Medulla oblongata (tissue), 1 donor: ENCODE data around the gene DOCK1.
"Not testable (repeated sequence)": the region's sequence is repeated elsewhere in the genome, so short reads cannot be mapped to it uniquely, and the experiment has no call there.

ENCODE experiments used
- DNase-seq: peaks from one replicate; pipeline ENCODE4 v3.0.0-alpha.2; 2015; ENCODE audit errors: extremely low spot score

DOCK1 gene

DNA sequence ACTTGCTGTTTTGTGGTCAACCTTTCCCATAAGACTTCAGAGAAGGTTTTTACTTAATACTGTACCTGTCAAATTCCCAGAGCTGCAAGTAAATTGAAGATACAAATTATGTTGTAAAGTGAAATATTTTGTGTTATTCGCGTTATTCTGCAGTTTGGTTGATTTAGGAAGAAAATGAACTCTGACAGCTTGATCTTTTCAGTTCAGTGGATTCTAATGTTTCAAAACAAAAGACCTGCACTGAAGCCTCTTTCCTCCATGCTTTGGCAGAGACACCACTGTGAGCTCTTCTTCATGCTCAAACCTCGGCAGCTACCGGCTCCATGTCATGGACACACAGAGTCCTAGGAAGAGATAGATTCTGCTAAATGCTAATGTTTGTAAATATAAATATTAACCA is 366.8 kb downstream of the DOCK1 start:
- DNase-seq, result no peak

GRCh38 chr10:127275272-127275671 is 370.0 kb downstream of the DOCK1 start:
- DNase-seq, result no peak

DNA sequence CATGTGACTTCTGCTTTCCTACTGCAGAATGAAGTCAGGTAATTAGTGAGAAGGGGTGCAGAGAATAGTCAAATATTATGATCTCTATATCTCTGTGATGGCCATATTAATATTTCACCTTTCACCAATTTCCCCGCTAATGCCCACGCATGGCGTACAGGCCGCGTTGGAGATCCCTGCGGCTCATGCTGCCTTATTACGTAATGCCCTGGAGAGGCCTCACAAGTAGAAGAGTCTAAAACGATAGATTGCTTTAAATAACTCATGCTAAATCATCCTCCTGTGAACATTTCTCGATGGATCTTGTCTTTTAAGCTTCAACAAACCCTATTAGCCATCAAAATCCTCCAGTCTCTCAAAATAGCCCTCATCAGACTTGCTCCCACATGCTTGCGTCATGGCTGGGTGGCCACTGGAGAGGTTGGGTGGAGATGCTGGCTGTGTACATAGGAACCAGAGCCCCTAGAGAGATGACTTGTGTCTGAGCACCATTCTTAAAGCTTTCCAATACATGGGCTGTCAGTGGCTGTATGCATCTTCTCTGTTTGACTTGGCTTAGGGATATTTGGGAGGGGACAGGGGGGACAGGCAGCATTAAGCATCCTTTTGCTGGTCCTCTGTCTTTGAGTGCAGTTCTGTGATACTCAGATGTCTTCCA is 370.7 kb downstream of the DOCK1 start:
- no peak for DNase-seq

- no peak for DNase-seq
Observed at GRCh38 chr10:127276794-127277462, 371.7 kb downstream of the DOCK1 start.

DNA sequence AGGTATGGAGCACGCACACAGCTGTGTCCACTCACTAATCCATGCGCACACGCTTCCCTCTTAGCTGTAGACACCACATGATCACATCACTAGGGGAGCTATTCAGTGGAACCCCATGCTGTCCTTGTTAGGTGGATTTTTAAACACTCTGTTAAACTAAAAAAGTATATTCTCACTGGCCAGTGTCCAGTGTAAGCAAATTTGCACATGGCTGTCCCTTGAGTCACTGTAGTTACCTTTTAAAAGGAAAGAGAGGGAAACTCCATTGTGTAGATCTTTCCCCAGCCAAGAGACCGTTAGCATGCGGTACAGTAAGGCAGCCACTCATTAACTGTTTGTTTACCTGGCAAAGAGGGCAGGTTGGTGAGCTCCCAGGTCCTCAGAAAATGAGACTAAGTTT is 372.8 kb downstream of the DOCK1 start:
- no peak for DNase-seq

- no peak for DNase-seq
Observed at GRCh38 chr10:127279334-127279774, 374.1 kb downstream of the DOCK1 start.

GRCh38 chr10:127280446-127280845 is 375.2 kb downstream of the DOCK1 start:
- DNase-seq, result no peak

DNA sequence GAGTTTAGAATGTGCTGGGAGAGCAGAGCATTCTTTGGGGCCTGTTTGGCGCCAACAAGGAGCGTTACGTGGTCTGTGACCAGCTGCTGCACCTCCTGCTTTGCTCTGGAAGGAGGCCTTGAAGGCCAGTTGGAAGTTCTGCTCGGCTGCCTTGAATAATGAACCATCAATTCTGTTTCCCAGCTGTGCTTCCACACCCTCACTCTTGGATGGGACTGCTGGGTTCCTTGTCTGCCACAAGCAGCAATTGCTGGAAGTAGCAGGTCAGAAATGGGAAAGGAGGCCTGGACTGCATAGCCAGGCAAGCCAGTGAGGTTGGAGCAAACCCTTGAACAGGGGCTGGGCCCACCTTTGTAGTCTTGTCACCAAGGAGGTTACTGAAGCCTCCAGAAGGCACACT is 377.8 kb downstream of the DOCK1 start:
- no peak for DNase-seq

DNA sequence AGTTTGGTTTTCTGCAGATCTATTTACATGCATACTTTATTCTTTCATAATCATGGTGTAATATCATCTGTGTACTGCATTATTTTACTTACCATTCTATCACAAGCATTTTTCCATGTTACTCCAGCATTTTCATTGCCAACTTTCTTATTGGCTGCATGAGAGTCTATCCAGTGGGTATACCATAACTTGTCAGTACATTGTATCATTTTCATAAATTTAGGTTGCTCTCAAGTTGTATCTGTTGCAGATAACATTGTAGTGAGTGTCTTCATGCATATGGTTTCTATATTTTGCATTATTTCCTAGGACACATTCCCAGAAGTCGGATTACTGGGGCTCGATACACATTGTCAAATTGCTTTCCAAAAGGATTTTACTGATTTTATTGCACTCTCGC is 378.3 kb downstream of the DOCK1 start:
- DNase-seq, result no peak

DNA sequence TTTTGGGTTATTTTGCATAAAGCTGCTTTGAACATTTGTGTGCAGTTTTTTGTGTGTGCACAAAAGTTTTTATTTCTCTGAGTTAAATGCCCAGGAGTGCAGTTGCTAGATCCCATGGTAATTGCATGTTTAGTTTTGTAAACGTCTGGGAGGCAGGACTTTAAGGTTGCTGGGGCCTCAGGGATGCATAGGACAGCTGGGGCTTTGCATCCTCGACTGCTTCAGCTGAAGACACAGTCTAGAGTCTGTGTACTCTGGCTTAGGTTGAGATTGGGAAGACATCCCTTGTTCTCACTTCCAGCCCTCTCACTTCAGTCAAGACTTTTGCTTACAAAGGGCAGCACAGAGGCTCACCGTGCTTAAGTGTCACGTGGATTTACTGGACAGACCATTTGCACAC is 385.6 kb downstream of the DOCK1 start:
- no peak for DNase-seq

DNA sequence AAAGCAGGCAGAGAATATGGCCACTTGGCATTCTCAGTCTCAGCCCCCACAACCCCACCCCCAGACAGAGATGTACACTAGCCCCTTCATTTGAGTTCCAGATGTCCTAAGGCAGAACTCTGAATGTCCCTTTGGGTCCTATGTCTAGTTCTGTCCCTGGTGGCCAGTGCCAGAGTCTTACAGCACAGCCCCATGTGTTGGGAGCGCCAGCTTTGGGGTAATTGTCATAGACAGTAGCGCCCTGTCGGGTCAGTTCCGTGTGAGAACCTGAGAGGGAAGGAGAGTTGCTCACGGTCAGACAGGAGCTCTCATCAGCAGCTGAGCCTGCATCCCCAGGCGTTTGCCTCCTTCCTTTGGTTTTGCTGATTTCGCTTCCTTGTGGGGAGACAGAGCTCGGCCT is 386.1 kb downstream of the DOCK1 start:
- DNase-seq, result no peak

GRCh38 chr10:127292888-127293287 is 387.7 kb downstream of the DOCK1 start:
- no peak for DNase-seq

GRCh38 chr10:127293640-127294039 is 388.4 kb downstream of the DOCK1 start:
- no peak for DNase-seq

DNA sequence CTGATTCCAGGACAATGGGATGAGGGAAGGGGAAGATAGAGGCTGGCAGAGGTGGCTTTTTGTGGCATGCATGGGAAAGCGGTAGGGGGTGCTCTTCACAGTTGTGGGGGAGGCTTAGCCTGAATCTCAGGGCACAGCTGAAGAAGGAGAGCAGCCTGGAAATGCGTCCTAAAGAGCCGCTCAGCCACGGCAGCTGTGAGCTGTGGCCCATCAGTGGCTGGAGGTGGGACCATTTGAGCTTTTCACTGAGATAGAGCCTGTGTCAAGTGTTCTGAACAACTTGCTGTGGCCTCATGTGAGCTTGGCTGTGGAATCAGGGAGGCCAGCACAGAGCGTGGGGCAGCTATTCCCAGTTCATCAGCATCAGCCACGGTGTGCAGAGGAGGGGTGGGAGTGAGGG is 391.5 kb downstream of the DOCK1 start:
- no peak for DNase-seq

DNA sequence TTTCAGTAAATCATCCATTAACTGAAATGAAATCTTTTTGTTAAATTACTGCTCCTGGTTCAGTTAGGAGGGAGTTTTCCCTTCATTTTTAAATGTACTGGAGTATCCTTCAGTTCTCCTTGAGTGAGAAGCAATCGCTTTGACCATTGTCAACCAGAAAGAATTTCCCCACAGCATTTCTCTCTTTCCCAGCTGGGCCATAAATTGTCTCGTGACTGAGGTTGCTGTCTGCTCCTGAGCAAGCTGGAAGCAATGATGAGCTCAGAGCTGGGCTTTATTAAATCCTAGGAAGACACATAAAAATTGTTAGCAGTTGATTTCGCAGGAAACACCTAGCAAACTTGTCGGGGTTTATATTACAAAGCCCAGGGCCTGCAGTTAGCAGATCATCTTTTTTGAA is 393.2 kb downstream of the DOCK1 start:
- DNase-seq, result no peak

DNA sequence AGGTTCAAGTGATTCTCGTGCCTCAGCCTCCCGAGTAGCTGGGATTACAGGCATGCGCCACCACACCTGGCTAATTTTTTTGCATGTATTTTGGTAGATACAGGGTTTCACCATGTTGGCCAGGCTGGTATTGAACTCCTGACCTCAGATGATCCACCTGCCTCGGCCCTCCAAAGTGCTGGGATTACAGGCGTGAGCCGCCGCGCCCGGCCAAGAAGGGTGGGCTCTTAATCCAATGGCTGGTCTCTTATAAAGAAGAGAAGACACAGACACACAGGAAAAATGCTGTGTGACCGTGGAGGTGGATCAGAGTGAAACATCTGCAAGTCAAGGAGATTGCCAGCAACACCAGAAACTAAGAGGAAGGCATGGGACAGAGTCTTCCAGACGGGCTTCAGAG is 394.0 kb downstream of the DOCK1 start:
- DNase-seq, result not testable (repeated sequence)

DNA sequence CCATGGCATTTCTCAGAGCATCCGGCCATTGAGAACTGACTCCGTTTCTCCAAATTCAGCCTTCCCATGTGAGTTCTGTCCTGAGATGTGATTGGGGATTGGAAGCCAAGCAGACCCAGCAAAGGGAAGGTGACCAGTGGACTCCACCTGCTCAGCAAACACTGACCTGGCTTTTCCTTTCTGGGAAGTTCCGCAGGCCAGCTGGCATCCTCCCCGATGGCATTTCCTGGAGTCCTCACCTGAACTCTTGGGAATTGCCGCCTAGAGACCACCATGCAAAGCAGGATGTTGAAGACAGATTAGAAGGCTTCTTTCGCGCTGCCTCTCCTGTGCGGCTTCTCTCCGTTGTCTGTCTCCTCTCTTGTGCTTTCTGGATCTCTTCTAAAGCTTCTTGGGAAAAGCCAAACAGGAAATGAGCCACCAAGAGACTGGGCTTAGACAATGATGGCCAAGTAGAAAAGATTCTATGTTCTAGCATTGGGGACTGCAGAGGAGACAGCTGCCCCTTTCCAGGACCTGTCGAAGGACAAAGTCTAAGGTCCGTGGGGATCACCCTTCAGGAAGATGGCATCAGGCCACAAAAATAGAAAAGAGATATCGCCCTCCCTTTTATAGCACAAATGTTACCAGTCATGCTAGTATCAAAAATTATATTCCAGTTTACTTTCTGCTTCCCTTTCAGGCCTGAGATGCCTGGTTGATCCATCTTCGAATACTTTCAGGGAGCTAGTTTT is 394.9 kb downstream of the DOCK1 start:
- DNase-seq, result no peak

GRCh38 chr10:127300868-127301321 is 395.7 kb downstream of the DOCK1 start:
- DNase-seq, result no peak

DNA sequence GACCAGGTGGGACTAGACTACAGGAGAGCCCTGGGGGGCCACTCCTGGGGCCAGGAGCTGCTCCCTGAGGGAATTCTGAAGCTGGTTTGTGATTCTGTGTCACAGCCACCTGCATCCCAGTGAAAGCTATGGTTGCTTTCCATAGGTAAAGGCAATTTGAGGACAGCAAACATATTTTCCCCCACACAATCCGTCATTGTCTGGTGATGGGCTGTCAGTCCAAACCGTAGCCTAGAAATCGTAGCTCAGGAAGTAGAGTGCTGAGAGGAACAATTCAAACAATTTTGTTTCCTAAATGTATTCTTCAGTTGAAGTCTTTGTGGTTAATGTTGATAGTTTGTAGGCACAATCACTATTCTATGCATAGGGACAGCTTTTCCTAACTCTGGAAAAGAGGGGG is 397.1 kb downstream of the DOCK1 start:
- no peak for DNase-seq

DNA sequence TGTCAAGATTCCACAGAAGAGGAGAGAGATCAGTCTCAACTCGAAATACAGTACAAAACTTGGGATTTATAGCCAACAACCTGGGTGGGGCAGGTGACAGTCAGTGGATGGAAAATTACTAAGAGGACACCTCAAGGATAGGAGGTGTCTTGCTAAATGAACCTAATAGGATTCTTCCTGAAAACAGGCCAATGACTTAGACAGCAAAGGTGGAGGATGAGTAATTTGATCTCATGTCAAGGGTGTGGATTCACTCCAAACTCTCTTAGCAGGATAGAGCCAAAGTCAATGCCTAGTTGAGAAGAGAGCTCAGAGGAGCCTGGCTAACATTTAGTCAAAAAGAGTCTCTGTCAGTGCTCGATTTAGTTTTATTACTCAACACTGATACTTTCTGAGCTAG is 397.9 kb downstream of the DOCK1 start:
- no peak for DNase-seq

GRCh38 chr10:127303746-127304145 is 398.5 kb downstream of the DOCK1 start:
- DNase-seq, result no peak

DNA sequence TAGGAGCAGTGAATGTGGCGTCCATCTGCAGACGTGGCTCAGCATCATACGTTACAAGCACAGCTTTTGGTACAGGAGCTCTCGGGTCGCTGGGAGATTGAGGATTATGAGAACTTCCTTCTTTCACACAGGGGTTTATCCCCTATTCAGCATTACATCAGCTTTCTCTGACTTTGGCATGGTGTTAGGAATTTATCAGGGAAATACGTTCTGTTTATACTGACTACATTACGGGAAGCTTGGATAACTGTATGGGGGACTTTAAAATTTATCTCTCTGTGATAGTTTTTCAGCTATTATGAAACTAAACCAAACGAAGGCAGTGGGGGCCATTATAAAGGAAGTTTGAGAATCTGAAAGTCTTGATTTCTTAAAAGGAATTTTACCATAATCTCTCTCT is 401.3 kb downstream of the DOCK1 start:
- DNase-seq, result no peak

DNA sequence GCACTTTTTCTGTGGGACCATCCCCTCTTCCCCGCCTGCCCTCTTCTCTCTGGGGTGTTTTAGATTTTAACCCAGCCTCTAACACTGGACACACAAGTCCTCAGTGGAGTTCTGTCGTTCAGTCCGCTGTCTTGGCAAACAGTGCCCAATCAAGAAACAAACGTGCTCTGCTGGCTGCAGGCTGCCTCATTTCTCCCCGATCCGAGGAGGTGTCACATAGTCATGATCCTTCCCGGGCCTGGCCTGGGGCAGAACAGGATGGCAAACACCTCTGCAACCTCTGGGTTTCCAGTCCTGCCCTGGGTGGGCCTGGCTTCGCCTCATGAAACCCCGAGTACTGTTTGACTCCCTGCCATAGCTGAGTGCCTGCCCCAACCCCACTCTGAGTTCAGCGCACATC is 402.1 kb downstream of the DOCK1 start:
- no peak for DNase-seq
